Tibial artery (tissue), 4 donors: ENCODE results near the gene BSND.

ENCODE experiments used
- DNase-seq, 2 donors: peaks; one replicate each; pipeline ENCODE4 v3.0.0-alpha.2; 2019
- H3K27ac ChIP-seq, 2 donors: fragments of 200-600 bp; sonication (generic) in 1 of 2; 1 replicate in 1 of 2; 2 replicates in 1 of 2; pipeline ENCODE4 v1.5.1; 2018 to 2019; ENCODE audit warnings: mild to moderate bottlenecking in 1 of 2
- H3K27me3 ChIP-seq, 2 donors: fragments of 200-600 bp; sonication (generic) in 1 of 2; one replicate each; pipeline versions ENCODE4 v1.5.1 to v1.6.0; 2016 to 2019
- H3K36me3 ChIP-seq, 3 donors: fragments of 200-600 bp; sonication (generic) in 2 of 3; one replicate each; pipeline ENCODE4 v1.5.1; 2016 to 2019; ENCODE audit warnings: mild to moderate bottlenecking in 2 of 3
- H3K4me1 ChIP-seq, 4 donors: fragments of 200-600 bp; sonication (generic) in 2 of 4; 1 replicate in 3 of 4; 2 replicates in 1 of 4; pipeline ENCODE4 v1.5.1; 2016 to 2019
- H3K4me3 ChIP-seq, 2 donors: fragments of 200-600 bp; sonication (generic) in 1 of 2; 1 replicate in 1 of 2; 2 replicates in 1 of 2; pipeline ENCODE4 v1.5.1; 2018 to 2019; ENCODE audit warnings: mild to moderate bottlenecking in 2 of 2
- H3K9me3 ChIP-seq, 3 donors: fragments of 200-600 bp; sonication (generic) in 1 of 3; one replicate each; pipeline ENCODE4 v1.5.1; 2016 to 2019
- CTCF ChIP-seq, 2 experiments: fragments of 200-600 bp in 1 of 2; fragments of 450-650 bp in 1 of 2; IDR thresholded peaks; one replicate each; pipeline ENCODE4 v1.5.1; 2017 to 2019; ENCODE audit warnings: antibody characterized with exemption in 2 of 2, mild to moderate bottlenecking in 1 of 2, moderate library complexity in 1 of 2
- intact Hi-C: fragments of 100-400 bp; cut with DNase I; formaldehyde crosslinking; loops from one replicate; pipeline ENCODE4 v1.15.0; 2023; ENCODE audit warnings: low total_unique reads

BSND gene

DNA sequence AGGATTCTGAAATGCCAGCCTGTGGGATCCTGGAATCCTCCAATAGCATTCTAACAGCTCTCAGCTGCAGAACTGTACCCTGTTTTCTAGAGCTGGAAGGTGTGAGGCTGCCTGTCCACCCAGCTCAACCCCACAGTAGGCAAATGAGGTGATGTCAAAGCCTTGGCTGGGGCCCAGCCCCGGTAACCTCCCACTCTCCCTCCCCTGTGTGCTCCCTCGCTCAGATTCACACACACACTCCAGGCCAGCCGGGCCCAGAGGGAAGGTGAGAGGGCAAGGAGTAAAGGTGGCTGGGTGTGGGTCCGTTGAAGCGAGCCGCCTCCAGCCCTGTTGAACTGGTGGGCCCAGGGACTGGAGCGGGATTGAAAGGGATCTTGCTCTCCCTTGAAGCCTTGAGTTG is at the start of gene BSND:
BSND (plus strand) TSS at position 257 of the 400 bp plus-strand sequence. CDS start 254 bp downstream, outside the sequence.
- no peaks in the 10 kb centered on the region for H3K36me3 ChIP-seq
- H3K27me3 ChIP-seq: peaks cover 0 to 46% of the 10 kb centered on the region in 2 donors
- H3K4me1 ChIP-seq: peaks cover 0 to 12% (median 7%) of the 10 kb centered on the region in 4 donors
- H3K9me3 ChIP-seq: no peaks in the 10 kb centered on the region
- H3K27ac ChIP-seq: no peak within 1 kb of the TSS
- H3K4me3 ChIP-seq: no peak within 1 kb of the TSS
- no peak for TF ChIP-seq CTCF (IDR thresholded peaks at IDR 0.05)
- DNase-seq: no peak
- intact Hi-C loops: no loop called here

DNA sequence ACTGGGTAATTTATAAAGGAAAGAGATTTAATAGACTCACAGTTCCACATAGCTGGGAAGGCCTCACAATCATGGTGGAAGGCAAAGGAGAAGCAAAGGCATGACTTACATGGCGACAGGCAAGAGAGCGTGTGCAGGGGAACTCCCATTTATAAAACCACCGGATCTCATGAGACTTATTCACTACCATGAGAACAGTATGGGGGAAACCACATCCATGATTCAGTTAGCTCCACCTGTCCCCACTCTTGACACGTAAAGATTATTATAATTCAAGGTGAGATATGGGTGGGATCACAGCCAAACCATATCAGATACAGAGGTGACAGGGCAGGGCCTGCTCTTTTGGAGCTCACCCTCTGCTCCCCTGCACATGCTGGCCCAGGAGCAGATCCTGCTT is 49.7 kb upstream of the BSND start:
- H3K9me3 ChIP-seq: no peaks in the 10 kb centered on the region
- no peak overlapping the region for H3K4me3 ChIP-seq
- H3K27me3 ChIP-seq: no peaks in the 10 kb centered on the region
- no peaks in the 10 kb centered on the region for H3K36me3 ChIP-seq
- TF ChIP-seq CTCF (IDR thresholded peaks at IDR 0.05): no peak
- intact Hi-C loops: no loop called here
- no peak for DNase-seq
- no peak overlapping the region for H3K27ac ChIP-seq
- peaks cover 0 to 15% (median 13%) of the 10 kb centered on the region in 4 donors for H3K4me1 ChIP-seq

DNA sequence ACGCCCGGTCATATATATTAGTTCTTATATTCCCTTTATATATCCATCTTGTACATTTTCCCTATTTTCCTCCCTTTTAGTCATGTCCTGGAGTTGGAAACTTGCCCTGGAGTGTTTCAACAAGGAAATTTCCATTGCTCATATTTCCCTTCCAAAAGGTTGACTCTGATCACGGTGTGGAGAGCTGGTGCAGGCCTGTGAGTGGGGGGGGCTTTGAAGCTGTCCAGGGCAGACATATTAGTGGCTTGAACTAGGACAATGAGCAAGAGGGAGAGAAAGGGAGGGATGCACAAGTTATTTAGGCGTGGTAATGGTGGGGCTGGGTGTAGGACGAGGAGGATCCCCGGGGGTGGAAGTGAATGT is 48.7 kb upstream of the BSND start:
- H3K4me3 ChIP-seq: no peak overlapping the region
- intact Hi-C loops: no loop called here

GRCh38 chr1:54950369-54951163 is 48.2 kb upstream of the BSND start:
- peak; percentile 76 to 84 for DNase-seq
- no peaks in the 10 kb centered on the region for H3K36me3 ChIP-seq
- peak overlapping the region; percentile 18 to 23 for H3K4me3 ChIP-seq
- H3K27ac ChIP-seq: peak overlapping the region; percentile 41 to 55
- intact Hi-C loops: no loop called here
- no peaks in the 10 kb centered on the region for H3K9me3 ChIP-seq
- peaks cover 0 to 23% (median 15%) of the 10 kb centered on the region in 4 donors for H3K4me1 ChIP-seq
- H3K27me3 ChIP-seq: no peaks in the 10 kb centered on the region
- TF ChIP-seq CTCF (IDR thresholded peaks at IDR 0.05): peak; percentile 78 to 90

More for the DNA sequence above, 48.7 kb upstream of the BSND start:
- Histone ChIP-seq H3K36me3 (no peaks in the 10 kb centered on the region), H3K9me3 (no peaks in the 10 kb centered on the region), H3K4me1 (peaks cover 0 to 21% (median 13%) of the 10 kb centered on the region in 4 donors), H3K27ac (peak overlapping the region; percentile 41 to 55), H3K27me3 (no peaks in the 10 kb centered on the region)
- DNase-seq: no peak
- TF ChIP-seq CTCF (IDR thresholded peaks at IDR 0.05): no peak

DNA sequence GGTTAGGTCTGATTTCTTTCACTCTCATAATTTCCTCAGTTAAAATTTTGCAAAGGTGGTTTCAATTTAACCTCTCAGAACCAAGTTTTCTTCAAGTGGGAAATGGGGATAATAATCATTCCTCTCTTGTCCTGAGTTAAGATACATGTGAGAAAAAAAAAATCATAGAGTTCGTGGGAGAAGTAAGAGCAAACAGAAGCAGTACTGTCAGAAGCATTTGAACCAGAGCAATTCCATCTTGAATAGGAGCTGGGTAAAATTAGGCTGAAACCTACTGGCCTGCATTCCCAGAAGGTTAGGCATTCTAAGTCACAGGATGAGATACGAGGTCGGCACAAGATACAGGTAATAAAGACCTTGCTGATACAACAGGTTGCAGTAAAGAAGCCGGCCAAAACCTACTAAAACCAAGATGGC is 46.9 kb upstream of the BSND start:
- Histone ChIP-seq H3K36me3 (no peaks in the 10 kb centered on the region), H3K4me3 (no peak overlapping the region), H3K27me3 (no peaks in the 10 kb centered on the region), H3K4me1 (peaks cover 0 to 29% (median 16%) of the 10 kb centered on the region in 4 donors), H3K9me3 (no peaks in the 10 kb centered on the region), H3K27ac (no peak overlapping the region)
- intact Hi-C loops: no loop called here
- no peak for TF ChIP-seq CTCF (IDR thresholded peaks at IDR 0.05)
- DNase-seq: no peak
